Testis (tissue), 3 donors: ENCODE data around the gene SGPP2. TPM values are rescaled to one million over a fixed set of nuclear protein-coding genes. Genes with fewer than 3 reads are reported as not detected.

ENCODE experiments used
- DNase-seq: peaks from one replicate; pipeline ENCODE4 v3.0.0-alpha.2; 2019
- H3K27ac ChIP-seq, 2 donors: fragments of 200-600 bp; sonication (generic); one replicate each; pipeline ENCODE4 v1.5.1; 2019
- H3K27me3 ChIP-seq: fragments of 200-600 bp; sonication (generic); one replicate; pipeline ENCODE4 v1.5.1; 2019
- H3K36me3 ChIP-seq: fragments of 200-600 bp; sonication (generic); one replicate; pipeline ENCODE4 v1.5.1; 2017; ENCODE audit warnings: low read depth; ENCODE audit errors: missing control alignments
- H3K4me1 ChIP-seq: fragments of 200-600 bp; sonication (generic); one replicate; pipeline ENCODE4 v1.5.1; 2019
- H3K4me3 ChIP-seq, 2 donors: fragments of 200-600 bp; sonication (generic); one replicate each; pipeline ENCODE4 v1.5.1; 2017 to 2019
- H3K9me3 ChIP-seq: fragments of 200-600 bp; sonication (generic); one replicate; pipeline ENCODE4 v1.5.1; 2017
- POLR2A ChIP-seq: fragments of 450-650 bp; IDR thresholded peaks from one replicate; pipeline ENCODE4 v1.6.1; 2017; ENCODE audit warnings: antibody characterized with exemption, mild to moderate bottlenecking, moderate library complexity
- WGBS, 2 donors: methylation state at CpG; one replicate each; pipeline ENCODE4 v1.1.5; 2018; 5-methylcytosine and 5-hydroxymethylcytosine counted together
- intact Hi-C: fragments of 100-400 bp; cut with DNase I; formaldehyde crosslinking; loops from one replicate; pipeline ENCODE4 v1.15.1; 2023; ENCODE audit warnings: low total_unique reads
- polyA plus RNA-seq: library from polyadenylated mRNA; stranded (reverse); fragments of 350-450 nt; fragmentation: Illumina TruSeq; extraction: RNeasy Lipid Tissue Mini Kit (QIAGEN cat#74804); gene quantifications from one replicate; pipeline ENCODE4 v1.2.3, GENCODE V29; 2014; ENCODE audit warnings: low read depth, low replicate concordance; ENCODE audit not compliant: insufficient read depth
- total RNA-seq, 2 donors: library from RNA; depleted of rRNA; stranded (reverse); fragments of >200 nt; gene quantifications; one replicate each; pipeline ENCODE4 v1.2.3, GENCODE V29; 2016
- TF ChIP-seq, protein P1 (sequence below), 3 experiments: fragments of 450-650 bp in 2 of 3; fragments of 200-600 bp in 1 of 3; sonication (generic) in 1 of 3; IDR thresholded peaks; one replicate each; pipeline ENCODE4 v1.5.1; 2016 to 2019; ENCODE audit warnings: antibody characterized with exemption in 3 of 3, mild to moderate bottlenecking in 2 of 3, moderate library complexity in 1 of 3

SGPP2 gene
- total and polyA plus RNA-seq, 3 donors from 2014 or later, result 3.0 to 5.9 (median 3.1) TPM

GRCh38 chr2:222535477-222535876, 111.1 kb downstream of the SGPP2 start:
- TF ChIP-seq, protein P1, sequence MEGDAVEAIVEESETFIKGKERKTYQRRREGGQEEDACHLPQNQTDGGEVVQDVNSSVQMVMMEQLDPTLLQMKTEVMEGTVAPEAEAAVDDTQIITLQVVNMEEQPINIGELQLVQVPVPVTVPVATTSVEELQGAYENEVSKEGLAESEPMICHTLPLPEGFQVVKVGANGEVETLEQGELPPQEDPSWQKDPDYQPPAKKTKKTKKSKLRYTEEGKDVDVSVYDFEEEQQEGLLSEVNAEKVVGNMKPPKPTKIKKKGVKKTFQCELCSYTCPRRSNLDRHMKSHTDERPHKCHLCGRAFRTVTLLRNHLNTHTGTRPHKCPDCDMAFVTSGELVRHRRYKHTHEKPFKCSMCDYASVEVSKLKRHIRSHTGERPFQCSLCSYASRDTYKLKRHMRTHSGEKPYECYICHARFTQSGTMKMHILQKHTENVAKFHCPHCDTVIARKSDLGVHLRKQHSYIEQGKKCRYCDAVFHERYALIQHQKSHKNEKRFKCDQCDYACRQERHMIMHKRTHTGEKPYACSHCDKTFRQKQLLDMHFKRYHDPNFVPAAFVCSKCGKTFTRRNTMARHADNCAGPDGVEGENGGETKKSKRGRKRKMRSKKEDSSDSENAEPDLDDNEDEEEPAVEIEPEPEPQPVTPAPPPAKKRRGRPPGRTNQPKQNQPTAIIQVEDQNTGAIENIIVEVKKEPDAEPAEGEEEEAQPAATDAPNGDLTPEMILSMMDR (IDR thresholded peaks at IDR 0.05), result no peak
- no peak for TF ChIP-seq POLR2A
- WGBS, 2 donors, result 65 to 74% methylated on average over 4 to 6 of the region's 6 CpGs
- no peaks in the 10 kb centered on the region for H3K9me3 ChIP-seq
- no peak overlapping the region for H3K27ac ChIP-seq
- H3K36me3 ChIP-seq, result no peaks in the 10 kb centered on the region
- intact Hi-C loops, result no loop called here
- no peaks in the 10 kb centered on the region for H3K27me3 ChIP-seq
- no peak overlapping the region for H3K4me3 ChIP-seq
- no peaks in the 10 kb centered on the region for H3K4me1 ChIP-seq
- DNase-seq, result no peak

DNA sequence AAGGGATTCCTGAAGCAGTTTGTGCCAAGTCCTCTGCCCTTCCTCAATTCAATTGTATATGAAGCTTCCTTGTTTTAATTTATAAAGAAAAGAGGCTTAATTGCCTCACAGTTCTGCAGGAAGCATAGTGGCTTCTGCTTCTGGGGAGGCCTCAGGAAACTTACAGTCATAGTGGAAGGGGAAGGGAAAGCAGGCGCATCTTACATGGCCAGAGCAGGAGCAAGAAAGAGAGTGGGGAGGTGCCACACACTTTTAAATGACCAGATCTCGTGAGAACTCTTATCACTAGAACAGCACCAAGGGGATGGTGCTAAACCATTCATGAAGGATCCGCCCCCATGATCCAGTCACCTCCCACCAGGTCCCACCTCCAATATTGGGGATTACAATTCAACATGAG, 114.2 kb downstream of the SGPP2 start:
- intact Hi-C loops, result no loop called here
- H3K36me3 ChIP-seq, result no peaks in the 10 kb centered on the region
- H3K4me3 ChIP-seq, result no peak overlapping the region
- H3K27ac ChIP-seq, result no peak overlapping the region
- TF ChIP-seq POLR2A, result no peak
- TF ChIP-seq, protein P1 (IDR thresholded peaks at IDR 0.05), result no peak
- no peaks in the 10 kb centered on the region for H3K4me1 ChIP-seq
- WGBS, 2 donors, result 80 to 83% methylated on average over 3 of the region's 3 CpGs
- H3K9me3 ChIP-seq, result no peaks in the 10 kb centered on the region
- H3K27me3 ChIP-seq, result no peaks in the 10 kb centered on the region
- DNase-seq, result no peak

DNA sequence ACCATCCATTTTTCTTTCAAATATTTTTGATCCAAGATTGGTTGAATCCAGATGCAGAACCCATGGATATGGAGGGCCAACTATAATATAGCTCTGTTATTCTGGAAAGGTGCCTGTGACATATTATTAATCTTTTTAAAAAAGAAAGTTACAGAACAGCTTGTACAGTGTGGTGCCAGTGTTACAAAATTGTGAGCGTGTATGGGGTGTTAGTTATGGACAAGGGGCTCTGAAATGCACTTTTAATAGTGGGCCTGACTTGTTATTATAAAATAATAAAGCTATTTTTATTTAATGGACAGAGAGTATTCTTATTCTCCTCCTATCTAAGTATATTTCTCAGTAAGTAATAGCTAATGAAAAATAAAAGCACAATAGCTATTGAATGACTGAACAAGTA, 120.3 kb downstream of the SGPP2 start:
- no peak for TF ChIP-seq POLR2A
- TF ChIP-seq, protein P1 (IDR thresholded peaks at IDR 0.05), result no peak
- no peak for DNase-seq
- 78 to 80% methylated on average over 1 of the region's 1 CpG for WGBS, 2 donors
- H3K27ac ChIP-seq, result no peak overlapping the region
- no peaks in the 10 kb centered on the region for H3K27me3 ChIP-seq
- peaks cover 4% of the 10 kb centered on the region for H3K4me1 ChIP-seq
- no peaks in the 10 kb centered on the region for H3K36me3 ChIP-seq
- H3K9me3 ChIP-seq, result no peaks in the 10 kb centered on the region
- no peak overlapping the region for H3K4me3 ChIP-seq
- intact Hi-C loops, result no loop called here

DNA sequence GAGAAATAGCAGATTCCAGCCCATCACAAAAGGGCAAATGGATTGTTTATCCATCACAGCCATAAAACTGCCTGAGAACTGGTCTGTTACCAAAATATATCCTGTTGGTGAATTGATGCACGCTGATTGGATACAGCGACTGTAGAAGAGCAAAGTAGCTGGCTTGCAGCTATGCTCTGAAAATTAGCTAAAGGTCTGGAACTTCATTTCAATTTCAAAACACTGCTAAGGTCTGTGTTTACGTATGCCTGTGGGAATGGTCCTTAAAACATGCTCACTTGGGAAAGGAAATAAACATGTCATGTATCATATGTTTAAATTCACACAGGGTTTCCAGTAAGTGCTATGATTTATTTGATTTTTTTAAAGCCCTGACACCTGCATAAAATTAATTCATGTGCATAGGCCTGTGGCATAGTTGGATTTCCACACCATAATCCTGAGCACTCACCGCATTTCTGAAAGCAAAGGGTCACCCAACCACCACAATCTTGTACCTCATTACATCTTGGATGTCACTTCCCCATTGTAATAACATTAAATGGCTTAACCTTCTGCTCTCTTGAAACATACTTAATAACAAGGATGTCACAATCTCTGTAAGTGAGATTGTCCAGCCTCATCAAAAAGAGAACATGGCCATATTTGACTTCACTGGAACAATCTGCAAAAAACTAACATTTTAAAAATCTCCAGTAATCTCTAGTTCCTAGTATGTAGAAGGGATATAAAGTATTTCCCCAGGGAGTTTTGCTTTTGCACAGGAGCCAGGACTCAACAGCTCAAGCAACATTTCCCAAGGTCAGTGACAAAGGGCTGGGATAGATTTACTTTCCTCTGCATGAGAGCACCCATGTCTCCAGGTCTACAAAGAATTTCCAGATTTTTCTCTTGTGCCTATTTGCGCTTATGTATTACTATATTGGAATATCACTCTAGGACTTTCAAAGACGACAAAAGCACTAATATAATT, 121.8 kb downstream of the SGPP2 start:
- TF ChIP-seq POLR2A, result no peak
- TF ChIP-seq, protein P1 (IDR thresholded peaks at IDR 0.05), result no peak
- intact Hi-C loops, result no loop called here
- Histone ChIP-seq H3K9me3 (no peaks in the 10 kb centered on the region), H3K27ac (no peak overlapping the region), H3K4me3 (no peak overlapping the region), H3K27me3 (no peaks in the 10 kb centered on the region), H3K4me1 (peaks cover 4% of the 10 kb centered on the region), H3K36me3 (no peaks in the 10 kb centered on the region)
- 61 to 63% methylated on average over 6 of the region's 6 CpGs for WGBS, 2 donors
- peak; percentile 30 for DNase-seq

DNA sequence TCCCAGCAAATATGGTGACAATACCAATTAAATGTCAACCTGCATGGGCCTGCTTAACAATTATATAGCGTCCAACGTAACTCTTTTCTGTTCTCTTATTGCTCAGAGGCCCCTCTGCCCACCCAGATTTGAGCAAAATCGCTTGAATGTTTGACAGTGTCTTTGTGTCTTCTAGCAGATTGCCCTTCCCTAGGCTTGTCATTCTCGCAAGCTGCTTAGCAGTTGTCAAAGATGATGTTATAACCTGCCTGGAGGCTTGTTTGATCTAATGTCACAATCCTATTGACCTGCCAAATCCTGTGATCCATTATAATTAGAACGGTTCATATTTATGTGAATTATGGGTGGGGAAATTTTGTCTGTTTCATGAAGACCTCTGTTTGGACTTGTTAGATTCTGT, 122.7 kb downstream of the SGPP2 start:
- H3K4me3 ChIP-seq, result no peak overlapping the region
- H3K9me3 ChIP-seq, result no peaks in the 10 kb centered on the region
- TF ChIP-seq, protein P1 (IDR thresholded peaks at IDR 0.05), result no peak
- no peak for TF ChIP-seq POLR2A
- no peaks in the 10 kb centered on the region for H3K27me3 ChIP-seq
- no peaks in the 10 kb centered on the region for H3K36me3 ChIP-seq
- 90 to 92% methylated on average over 5 of the region's 5 CpGs for WGBS, 2 donors
- intact Hi-C loops, result no loop called here
- DNase-seq, result no peak
- H3K27ac ChIP-seq, result no peak overlapping the region
- peaks cover 4% of the 10 kb centered on the region for H3K4me1 ChIP-seq
